Astrocyte of the hippocampus (primary cell): Measurements from ENCODE around the gene TMEM171.

ENCODE experiments used
- DNase-seq: peaks from one replicate; pipeline ENCODE4 v3.0.0; 2011; ENCODE audit warnings: low read depth, low spot score

Gene TMEM171

GRCh38 chr5:73151766-73152410 is 31.5 kb downstream of the TMEM171 start:
- peak; percentile 18 for DNase-seq

GRCh38 chr5:73152411-73153388 is 32.3 kb downstream of the TMEM171 start:
- DNase-seq, result no peak

DNA sequence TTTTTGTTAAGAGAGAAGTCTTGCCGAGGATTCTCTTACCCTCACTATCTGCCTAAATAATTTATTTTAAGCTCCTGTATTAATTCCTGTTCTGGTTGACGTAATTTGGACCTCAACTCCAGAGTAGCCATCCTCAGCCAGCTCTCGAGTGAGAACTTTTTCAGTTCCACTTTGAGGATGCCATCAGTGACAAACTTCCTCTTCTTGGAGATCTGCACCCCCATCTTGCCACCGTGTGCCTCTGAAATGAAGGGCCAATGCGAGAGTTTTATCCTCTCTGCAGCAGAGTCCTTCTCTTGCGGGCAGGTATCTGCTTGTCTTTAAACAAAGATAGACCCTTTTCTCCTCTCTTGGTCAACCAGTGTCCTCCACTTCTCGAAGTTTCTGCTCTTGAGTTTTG is 33.1 kb downstream of the TMEM171 start:
- DNase-seq, result no peak

GRCh38 chr5:73154208-73155006 is 34.0 kb downstream of the TMEM171 start:
- DNase-seq, result no peak

- DNase-seq, result no peak
Measured at GRCh38 chr5:73155271-73156222, 35.2 kb downstream of the TMEM171 start.

- DNase-seq, result no peak
Measured at GRCh38 chr5:73157414-73158303, 37.3 kb downstream of the TMEM171 start.

DNA sequence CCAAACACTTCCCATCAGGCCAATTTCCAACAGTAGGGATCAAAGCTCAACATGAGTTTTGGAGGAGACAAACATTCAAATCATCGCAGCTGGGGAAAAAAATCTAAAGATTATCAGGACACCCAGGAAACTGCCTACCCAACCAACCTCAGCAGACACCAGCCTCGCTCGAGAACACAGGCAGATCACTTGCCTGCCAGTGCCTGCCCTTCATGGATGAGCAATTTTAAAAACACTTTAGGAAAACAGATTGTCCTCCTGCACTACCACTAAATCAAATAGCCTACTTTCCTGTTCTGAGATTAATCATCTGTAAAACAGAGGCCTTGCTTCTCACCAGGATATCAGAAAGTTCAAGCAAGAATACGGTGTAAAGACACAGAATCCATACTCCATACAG is 37.9 kb downstream of the TMEM171 start:
- DNase-seq, result no peak

DNA sequence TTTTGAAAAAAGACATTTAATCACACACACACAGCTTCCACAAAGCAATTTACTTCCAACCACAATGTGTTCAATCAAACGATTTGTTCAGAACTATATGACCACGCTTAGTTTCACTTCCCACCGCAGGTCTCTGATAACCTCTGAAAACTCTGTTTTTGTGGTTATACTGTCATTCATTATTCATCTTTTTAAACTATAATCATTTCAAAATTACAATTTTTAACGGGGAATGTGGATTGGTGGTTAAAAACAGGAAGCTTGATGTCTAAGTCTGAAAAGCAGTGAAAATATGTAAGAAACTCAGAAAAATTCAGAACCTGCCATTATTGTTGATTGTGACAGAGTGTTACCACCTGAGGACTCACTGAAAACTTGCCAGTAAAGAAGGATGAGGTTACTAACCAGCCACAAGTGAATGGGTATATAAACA is 39.9 kb downstream of the TMEM171 start:
- peak; percentile 2 for DNase-seq

GRCh38 chr5:73170522-73170921 is 50.1 kb downstream of the TMEM171 start:
- no peak for DNase-seq

DNA sequence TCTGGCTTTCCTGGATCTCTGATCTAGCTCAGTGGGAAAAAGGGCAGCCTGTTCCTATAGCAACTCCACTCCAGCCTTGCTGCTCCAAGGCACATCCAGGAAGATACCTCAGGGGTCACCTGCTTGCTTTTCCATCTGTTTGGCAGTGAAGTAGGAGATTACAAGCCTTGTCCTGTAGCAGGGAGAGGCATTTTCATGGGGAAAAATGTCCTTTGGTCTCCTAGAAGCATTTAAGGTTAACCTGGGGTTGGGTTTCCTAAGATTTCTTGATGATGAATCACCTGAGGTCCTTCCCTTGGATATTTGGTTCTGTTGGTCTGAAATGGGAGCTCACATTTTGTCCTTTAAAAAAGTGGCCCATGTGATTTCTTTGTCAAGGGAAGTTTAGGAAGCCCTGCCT is 51.1 kb downstream of the TMEM171 start:
- no peak for DNase-seq

DNA sequence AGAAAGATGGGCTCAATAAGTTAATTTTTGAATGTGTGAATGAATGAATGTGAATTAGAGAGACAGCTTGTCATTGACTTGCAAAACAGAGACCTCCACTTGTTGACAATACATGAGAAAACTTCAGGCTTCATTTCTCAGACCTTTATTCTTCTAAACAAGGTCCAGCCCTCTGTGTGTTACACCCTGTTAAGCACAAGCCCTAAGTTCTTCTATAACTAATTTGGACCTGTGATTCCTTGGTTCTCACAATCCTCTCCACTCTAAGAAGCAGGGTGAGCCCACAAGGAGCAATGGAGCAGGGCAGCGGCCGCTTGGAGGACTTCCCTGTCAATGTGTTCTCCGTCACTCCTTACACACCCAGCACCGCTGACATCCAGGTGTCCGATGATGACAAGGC is 52.6 kb downstream of the TMEM171 start, which contains the start of gene TMEM174:
TMEM174 (plus strand) TSS at position 243 of the 400 bp plus-strand sequence; CDS start at position 294, 51 bp downstream.
- DNase-seq, result no peak

GRCh38 chr5:73174100-73174815 is 53.9 kb downstream of the TMEM171 start:
- no peak for DNase-seq

GRCh38 chr5:73176250-73176649 is 55.9 kb downstream of the TMEM171 start:
- no peak for DNase-seq

DNA sequence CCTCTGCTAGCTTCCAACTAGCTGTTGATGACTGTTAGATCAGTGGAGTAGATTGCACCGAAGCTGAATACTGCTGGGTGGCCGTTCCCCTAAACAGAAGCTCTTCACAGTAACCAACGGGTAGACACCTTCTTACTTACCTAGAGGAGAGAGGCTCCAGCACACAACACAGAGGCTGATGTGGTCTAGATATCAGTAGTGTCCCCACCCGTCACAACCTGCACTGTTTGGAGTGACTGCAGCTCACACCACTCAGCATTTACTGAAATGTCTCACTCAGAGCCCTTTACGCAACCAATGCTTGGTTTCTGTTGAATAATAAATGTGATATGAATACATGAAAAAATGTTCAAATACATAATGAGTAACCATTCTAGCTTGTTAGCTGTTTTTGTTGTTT is 57.9 kb downstream of the TMEM171 start:
- DNase-seq, result no peak

DNA sequence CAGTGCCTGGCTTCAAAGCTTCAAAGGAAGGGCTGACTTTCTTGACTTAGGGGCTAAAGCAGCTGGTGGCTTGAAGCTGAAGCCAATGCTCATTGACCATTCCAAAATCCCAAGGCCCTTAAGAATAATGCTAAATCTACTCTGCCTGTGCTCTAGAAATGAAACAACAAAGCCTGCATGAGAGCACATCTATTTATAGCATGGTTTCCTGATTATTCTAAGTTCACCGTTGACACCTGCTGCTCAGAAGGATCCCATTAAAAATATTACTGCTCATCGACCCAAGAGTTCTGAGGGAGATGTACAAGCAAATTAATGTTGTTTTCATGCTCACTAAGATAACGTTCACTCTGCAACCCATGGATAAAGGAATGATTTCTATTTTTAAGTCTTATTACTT is 59.4 kb downstream of the TMEM171 start:
- no peak for DNase-seq

GRCh38 chr5:73180566-73180965 is 60.2 kb downstream of the TMEM171 start:
- DNase-seq, result peak; percentile 54
